ENCODE measurements around the gene GRB14.
"Not testable (repeated sequence)": the region's sequence is repeated elsewhere in the genome, so short reads cannot be mapped to it uniquely, and the experiment has no call there.

The GRB14 gene

GRCh38 chr2:164549705-164550104, 71.6 kb downstream of the GRB14 start:
- not testable (repeated sequence) for DNase-seq

- DNase-seq, result no peak
Observed at GRCh38 chr2:164545484-164545883, 75.8 kb downstream of the GRB14 start.

GRCh38 chr2:164542581-164543021, 78.7 kb downstream of the GRB14 start:
- DNase-seq, result peak; percentile 7

GRCh38 chr2:164538240-164538866, 82.9 kb downstream of the GRB14 start:
- no peak for DNase-seq

GRCh38 chr2:164535280-164536025, 85.8 kb downstream of the GRB14 start:
- DNase-seq, result no peak

GRCh38 chr2:164530464-164530863, 90.8 kb downstream of the GRB14 start:
- no peak for DNase-seq

- no peak for DNase-seq
Observed at GRCh38 chr2:164523726-164524125, 97.6 kb downstream of the GRB14 start.

GRCh38 chr2:164523009-164523408, 98.3 kb downstream of the GRB14 start:
- no peak for DNase-seq

GRCh38 chr2:164522561-164522981, 98.7 kb downstream of the GRB14 start:
- no peak for DNase-seq

GRCh38 chr2:164515734-164516133, 105.5 kb downstream of the GRB14 start:
- no peak for DNase-seq

GRCh38 chr2:164515030-164515429, 106.3 kb downstream of the GRB14 start:
- no peak for DNase-seq

GRCh38 chr2:164514491-164514890, 106.8 kb downstream of the GRB14 start:
- no peak for DNase-seq

- DNase-seq, result no peak
Observed at GRCh38 chr2:164512871-164513270, 108.4 kb downstream of the GRB14 start.

- no peak for DNase-seq
Observed at GRCh38 chr2:164511738-164512137, 109.5 kb downstream of the GRB14 start.

GRCh38 chr2:164510895-164511294, 110.4 kb downstream of the GRB14 start:
- no peak for DNase-seq

GRCh38 chr2:164509137-164509877, 112.0 kb downstream of the GRB14 start:
- DNase-seq, result no peak

- DNase-seq, result no peak
Observed at GRCh38 chr2:164504253-164504652, 117.0 kb downstream of the GRB14 start.

GRCh38 chr2:164498836-164499235, 122.4 kb downstream of the GRB14 start:
- DNase-seq, result no peak

- DNase-seq, result no peak
Observed at GRCh38 chr2:164496881-164497280, 124.4 kb downstream of the GRB14 start.

- DNase-seq, result no peak
Observed at GRCh38 chr2:164496421-164496820, 124.9 kb downstream of the GRB14 start.

- no peak for DNase-seq
Observed at GRCh38 chr2:164495491-164496223, 125.6 kb downstream of the GRB14 start.

- no peak for DNase-seq
Observed at GRCh38 chr2:164485541-164485940, 135.7 kb downstream of the GRB14 start.

- no peak for DNase-seq
Observed at GRCh38 chr2:164479460-164479859, 141.8 kb downstream of the GRB14 start.

Data from SHP77 treated with DMSO at 0.1 percent for 48 hours (cell line).